ENCODE results near the gene SETD7.
A peak's percentile ranks its signal among the peaks of the same experiment; 100 is the strongest.

Gene SETD7

DNA sequence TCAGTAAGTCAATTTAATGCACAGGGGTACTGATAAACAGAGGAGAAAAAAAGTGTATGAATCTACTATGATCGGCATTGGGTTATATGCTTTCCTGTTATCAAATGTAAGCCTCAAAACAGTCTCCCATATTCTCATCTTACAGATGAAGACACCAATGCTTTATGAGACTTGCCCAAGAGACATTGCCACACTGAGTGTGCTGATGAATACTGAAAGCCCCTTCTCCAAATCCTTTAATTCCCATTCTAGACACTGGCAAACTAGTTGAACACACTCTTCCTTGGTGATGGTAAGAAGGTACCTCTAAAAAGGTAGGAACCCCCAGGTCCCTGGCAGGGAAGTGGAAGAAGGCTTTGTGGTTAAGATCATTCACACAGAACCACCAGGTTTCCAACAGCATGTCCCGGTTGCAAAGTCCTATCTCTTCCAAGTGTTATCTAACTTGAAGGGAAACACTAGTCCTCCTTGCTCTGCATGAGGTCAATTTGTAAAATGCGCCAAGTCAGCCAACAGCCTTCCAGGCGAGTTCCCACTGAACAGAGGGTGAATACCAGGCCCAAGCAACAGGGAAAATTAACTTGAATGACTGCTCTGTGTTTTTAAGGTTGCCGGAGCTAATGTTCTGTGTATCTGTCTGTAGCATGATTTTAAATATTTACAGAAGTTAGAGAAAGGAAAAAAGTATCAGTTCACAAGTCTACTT, 5.1 kb downstream of the SETD7 start:
- DNase-seq (ENCODE audit: low read depth), result no peak

DNA sequence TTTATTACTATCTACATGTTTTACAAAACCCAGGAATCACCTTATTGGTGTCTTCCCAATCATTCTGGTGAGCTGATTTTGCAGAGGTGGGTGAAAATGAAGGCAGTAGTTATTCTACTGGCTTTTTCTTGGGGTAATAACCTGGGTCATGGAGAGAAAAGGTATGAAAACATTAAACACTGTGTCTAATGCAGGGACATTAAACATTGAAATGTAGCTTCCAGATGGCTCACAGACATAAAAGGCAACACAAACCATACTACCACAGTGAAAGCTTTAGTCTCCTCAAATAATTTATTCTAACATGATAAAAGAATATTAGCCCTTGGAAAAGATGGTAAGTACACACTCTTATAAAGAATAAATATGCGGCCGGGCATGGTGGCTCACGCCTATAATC, 8.0 kb downstream of the SETD7 start:
- no peak for DNase-seq (ENCODE audit: low read depth)

DNA sequence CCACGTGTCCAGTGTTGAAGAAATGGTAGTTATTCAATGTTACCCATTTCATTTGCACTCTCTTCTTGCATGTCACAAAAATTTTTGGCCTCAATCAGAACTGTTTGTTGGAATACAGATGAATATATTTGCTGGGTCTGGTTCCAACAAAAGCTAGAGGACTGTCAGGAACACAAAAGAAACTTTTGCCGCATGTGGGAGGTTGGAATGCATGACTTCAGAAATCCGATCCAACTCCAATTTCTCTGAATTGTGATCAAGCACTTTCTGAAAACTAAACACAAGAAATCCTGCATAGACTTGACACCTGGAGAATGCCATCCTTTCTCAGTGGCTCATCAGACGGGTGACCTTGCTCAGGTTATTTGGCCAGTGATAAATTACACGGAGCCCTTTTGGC, 15.4 kb downstream of the SETD7 start:
- DNase-seq (ENCODE audit: low read depth), result no peak

DNA sequence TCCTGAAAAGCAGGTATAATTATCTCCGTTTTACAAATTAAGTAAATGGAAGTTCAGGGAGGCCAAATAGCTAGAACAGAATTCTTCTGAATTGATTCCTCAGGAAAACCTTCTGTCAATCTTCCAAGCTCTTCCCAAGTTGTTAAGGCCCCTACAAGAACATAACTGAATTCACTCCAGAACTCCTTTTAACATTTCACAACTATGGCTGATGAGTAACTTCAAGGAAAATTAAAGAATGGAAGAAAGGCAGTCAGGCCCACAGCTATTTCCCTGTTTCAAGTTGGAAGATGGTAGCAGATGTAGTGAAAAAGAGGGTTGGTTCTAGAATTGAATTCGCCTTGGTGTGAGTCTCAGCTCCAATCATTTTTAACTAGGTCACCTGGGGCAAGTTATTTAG, 15.9 kb downstream of the SETD7 start:
- DNase-seq (ENCODE audit: low read depth), result no peak

DNA sequence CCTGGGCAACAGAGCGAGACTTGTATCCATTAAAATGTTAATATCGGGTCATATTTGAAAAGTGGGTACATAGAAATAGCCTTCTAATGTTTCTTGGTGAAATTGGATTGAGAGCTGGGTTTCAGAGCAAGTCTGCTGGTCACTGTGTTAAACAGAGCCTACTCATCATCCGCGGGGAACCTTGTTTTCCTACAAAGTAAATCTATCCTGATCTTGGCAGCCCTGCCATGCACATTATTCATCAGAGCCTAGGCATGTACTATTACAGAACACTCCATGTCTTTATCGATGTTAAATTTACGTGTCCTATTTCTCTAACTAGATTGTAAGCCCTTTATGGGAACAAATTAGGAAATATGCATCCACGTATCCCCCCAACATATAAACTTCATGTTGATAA, 18.7 kb downstream of the SETD7 start:
- no peak for DNase-seq (ENCODE audit: low read depth)

DNA sequence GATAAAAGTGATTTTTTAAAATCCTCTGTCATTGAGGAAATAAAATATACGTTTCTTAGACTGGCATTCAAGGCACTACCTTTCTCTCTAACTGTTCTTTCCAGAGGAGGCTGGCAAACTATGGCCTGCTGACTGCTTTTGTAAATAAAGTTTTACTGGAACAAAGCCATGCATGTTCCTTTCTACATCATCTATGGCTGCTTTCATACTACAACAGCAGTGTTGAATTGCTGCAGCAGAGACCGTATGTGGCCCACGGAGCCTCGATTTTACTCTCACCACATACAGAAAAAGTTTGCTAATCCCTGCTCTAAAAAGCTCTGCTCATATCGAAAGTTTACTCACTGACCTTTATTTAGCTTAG, 20.2 kb downstream of the SETD7 start:
- no peak for DNase-seq (ENCODE audit: low read depth)

DNA sequence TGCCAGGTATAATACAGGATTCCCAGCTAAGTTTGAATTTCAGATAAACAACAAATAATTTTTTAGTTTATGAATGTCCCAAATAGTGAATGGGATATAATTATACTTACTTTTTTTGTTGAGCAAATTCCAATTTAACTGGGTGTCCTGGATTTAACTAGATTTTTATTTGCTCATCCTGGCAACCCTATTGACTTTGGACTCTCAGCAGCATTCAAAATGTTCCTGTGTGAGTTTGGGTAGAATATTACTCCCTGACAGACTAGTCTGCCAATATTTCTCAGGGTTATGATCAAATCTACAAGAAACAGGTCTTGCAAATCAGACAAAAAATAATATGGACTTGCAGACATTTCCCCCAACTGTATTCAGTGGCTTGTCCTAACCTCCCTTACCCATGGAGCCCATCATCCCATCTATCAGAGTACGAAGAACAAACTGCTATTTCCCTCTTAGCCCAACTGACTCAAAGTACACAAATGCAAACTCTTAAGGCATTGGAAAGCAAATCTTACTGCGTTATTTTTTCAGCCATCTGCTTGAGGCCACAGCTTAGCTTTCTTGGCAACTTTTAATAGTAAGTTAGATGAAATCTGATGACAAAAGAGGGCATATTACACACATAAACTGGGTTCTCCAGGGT, 20.7 kb downstream of the SETD7 start:
- DNase-seq (ENCODE audit: low read depth), result no peak

DNA sequence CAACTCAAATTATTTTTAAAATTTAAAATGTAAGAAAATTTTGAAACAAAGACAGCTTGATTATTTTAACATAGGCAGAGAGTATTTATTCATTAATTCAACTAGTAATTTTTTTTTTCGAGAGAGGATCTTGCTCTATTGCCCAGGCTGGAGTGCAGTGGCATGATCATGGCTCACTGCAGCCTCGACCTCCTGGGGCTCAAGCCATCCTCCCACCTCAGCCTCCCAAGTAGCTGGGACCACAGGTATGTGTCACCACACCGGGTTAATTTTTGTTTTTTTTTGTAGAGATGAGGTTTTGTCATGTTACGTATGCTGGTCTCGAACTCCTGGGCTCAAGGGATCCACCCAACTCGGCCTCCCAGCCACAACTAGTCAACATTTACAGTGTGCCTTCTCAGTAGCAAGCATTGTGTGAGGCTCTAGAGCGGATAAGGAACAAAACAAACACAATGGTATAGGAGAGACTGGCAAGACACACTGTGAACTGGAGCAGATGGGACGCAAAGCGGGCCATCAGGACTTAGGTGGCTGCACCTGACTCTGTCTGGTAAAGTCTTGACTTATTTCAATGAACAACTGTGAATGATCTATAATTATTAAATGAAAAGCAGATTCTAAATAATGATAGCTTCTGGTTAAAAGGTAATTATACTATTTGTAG, 21.6 kb downstream of the SETD7 start:
- DNase-seq (ENCODE audit: low read depth), result no peak

DNA sequence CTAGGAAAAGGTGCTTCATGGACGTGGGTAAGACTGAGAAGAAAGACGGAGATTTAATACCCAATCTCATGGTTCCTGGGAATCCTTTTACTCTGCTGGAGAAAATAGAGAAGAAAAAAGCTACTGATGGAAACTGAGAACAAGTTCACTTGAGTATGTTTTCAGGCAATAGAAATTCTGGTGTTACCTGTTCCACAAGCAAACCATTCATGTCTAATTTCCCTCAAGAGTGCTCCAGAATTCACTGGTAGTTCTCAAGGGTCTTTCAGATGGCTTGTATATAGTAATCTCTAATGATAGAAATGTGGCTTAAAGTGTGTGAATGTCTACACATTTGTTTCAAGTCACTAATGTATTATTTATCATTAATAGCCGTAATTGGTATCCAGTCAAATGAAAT, 22.5 kb downstream of the SETD7 start:
- DNase-seq (ENCODE audit: low read depth), result no peak

DNA sequence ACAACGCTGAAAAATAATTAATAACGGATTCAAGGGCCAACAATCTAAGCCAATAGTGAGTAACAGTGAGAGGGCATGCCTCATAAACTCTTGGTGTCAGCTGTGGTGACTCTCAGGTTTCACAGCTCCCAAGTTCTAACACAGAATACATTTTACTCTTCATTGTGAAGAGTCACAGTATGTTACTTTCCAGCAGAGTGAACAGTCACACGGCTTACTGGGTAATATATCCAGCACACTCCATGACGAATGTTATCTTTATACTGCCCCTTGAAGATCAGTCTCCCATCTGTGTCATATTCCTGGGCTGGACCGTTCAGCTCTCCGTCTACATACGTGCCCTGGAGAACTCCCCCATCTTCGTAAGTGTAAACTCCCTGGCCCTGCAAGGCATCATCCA, 23.1 kb downstream of the SETD7 start:
- no peak for DNase-seq (ENCODE audit: low read depth)

DNA sequence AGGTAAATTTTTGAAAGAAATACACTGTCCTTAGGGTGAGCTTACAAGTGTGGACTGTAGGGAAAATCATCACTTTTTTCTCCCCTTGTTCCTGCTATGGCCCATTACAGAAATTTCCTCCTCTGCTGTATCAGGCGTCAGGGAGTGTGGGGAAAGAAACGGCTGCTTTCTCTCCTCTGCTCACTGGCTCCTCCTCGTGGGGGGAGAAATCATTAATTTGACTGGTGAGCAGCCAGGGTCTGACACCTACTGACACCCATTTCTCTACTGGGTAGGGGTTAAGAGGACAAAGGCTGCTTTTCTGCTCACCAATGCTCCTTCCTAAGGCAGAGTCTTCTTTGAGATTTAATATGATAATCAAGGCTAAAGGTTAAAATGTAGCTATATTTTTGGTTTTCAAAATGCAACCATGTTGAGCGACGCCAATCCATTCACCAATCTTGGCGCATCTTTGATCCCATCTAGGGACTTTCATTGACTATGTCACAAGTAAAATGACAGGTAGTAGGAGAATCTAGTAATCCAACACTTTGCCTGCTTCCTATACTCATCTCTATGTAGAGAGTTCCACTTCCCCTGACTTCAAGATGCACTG, 25.1 kb downstream of the SETD7 start:
- DNase-seq (ENCODE audit: low read depth), result peak; percentile 28

DNA sequence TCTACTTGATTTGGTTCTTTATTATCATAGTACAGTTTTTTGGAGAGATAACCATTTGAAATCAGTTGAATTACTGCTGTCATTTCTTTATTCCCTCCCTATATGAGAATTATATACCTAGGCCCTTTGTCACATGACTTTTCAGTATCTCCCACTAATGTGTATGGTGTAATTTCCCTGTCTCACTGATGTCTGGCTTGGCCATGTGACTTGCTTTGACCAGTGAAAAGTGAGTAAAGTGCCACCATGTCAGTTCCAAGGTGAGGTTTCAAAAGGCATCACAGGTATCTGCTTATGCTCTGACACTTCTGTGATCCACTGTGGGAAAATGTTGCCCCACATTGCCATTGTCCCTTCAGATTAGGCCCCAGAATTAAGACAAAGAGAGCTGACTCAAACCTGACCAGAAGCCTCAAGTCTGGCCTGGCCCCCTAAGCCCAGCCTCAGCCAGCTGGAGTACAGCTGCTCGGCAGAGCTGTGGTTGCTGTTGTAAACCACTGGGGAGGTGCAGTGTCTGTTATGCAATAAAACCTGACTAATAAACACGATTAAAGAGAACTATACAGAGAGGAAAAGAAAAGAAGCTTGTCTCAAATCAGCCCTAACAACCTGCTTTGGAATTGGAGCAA, 27.5 kb downstream of the SETD7 start:
- peak; percentile 6 for DNase-seq (ENCODE audit: low read depth)

DNA sequence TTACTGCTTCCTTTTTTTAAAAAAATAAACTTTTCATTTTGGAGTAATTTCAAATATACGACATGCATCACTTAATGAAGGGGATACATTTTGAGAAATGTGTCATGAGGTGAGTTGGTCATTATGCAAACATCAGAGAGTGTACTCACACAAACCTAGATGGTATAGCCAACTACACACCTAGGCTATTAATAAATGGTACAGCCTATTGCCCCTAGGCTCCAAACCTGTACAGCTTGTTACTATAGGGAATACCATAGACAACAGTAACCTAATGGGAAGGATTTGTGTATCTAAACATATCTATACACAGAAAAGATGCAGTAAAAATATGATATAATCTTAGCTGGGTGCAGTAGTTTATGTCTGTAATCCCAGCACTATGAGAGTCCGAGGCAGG, 29.1 kb downstream of the SETD7 start:
- DNase-seq (ENCODE audit: low read depth), result no peak

DNA sequence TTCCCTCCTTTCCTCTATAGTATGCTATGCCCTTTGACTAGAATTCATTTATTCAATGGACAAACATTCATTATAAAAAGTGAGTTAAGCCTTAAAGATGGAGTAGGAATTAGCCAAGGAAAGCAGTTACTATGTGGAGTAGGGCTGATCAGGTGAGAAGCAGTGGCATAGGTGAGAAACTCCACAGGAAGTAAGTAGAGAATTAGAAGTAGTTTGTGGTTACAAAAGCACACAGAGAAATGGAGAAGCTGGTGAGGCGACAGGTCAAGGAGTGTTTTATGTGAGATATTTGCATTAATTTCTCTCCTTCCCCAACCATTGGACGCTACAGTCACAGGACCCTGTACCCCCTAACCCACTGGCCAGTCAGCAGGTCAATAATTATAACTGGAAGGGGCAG, 30.6 kb downstream of the SETD7 start:
- no peak for DNase-seq (ENCODE audit: low read depth)

DNA sequence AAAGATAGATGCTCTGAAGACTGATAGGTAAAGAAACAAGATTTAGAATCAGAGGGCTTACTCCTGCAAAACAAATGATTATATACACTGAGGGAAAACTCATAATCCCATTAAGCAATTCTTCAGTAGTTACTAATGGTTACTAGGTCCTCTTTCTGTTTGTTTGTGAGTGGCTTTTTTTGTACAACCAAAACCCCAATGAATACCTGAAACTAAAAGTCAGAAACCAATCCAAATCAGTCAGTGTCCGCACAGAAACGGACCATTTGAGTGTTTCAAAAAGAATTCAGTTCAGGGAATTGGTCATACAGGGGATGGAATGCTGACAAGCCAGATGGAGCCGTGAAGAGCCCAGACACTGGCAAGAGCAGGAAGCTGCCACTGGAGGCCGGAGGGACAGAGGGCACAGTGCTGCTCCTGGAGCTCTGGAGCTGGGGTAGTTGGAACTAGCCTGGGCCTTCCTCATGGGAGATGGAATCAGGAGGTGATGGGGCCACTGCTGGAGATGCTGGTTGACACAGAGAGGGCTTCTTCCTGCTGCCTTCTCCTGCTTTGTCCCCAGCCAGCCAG, 31.9 kb downstream of the SETD7 start:
- DNase-seq (ENCODE audit: low read depth), result no peak

DNA sequence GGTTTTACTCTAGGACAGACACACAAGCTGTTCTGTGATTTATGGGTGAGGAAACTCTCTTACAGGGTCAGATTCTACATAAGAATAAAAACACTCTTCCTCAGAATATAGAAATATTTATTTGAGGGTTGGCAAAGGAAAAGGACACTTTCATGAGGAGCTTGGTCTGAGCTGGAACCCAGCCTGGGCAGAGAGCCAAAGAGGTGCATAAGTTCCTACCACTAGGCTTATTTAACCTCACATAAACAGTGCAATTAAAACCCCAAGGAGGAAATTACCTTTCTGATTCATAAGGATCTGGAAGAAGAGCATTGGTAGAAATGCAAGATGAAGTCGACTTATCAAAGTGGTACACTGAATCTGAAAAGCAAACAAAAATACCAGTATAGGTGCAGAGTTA, 32.9 kb downstream of the SETD7 start:
- DNase-seq (ENCODE audit: low read depth), result no peak

DNA sequence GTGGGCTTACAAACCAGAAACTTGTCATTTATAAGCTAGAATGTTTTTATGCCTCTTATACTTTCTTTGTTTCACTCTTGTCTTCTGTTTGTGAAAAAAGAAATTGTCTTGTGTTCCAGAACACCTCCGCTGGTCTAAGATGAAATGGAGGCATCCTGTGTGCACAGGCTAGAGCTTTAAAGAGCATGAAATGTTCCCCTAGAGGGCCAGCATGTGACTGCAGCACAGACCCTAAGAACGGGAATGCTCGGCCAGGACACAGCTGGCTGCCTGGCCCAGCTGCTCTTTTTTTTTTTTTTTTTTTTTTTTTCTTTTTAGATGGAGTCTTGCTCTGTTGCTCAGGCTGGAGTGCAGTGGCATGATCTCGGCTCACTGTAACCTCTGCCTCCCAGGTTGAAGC, 33.6 kb downstream of the SETD7 start:
- DNase-seq (ENCODE audit: low read depth), result no peak

DNA sequence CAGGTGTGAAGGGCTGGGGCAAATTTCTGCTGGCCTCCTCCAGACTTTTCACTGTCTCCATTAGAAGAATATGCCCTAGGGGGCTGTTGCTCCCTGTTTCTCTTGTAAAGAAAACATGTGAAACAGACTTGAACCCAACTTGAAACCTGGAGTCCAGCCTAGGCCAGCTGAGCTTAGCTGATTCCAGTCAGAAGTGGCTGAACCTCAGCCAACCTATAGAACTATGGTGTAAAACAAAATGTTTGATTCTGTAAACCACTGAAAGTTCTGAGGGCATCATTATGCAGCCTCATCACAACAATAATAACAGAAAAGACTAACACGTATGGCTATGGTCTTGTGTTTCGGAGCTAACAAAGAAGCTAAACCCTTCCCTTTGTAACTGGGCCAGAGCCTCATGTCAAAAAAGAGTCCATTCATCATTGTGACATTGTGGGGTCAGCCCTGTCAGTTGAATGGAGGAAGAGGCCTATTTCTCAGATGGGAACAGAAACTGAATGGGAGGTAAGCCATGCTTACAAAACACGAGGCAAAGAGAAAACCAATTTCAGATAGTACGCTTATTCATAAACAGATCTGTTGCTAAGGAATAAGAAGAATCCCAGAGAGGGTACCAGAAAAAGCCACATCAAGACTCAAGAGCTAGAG, 34.1 kb downstream of the SETD7 start:
- no peak for DNase-seq (ENCODE audit: low read depth)

DNA sequence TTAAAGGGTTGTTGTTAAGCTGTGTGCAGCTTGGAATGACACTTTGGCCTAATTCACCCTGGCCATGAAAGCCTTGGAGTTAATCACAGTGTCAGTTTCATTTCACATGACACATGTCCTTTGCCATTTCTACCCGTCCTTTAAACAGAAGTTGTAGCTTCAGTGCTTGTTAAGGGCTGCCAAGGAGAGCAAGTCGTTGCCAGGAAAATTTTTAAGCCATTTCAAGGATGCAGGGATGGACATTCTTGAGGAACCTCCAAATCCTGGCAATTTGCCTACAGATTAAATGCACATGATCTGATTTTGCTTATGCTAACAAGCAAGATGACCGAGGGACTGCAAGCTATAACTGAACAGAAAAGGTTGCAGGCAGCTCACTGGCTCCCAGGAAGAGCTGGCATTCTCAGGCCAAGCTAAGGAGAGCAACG, 40.5 kb downstream of the SETD7 start:
- DNase-seq (ENCODE audit: low read depth), result no peak

DNA sequence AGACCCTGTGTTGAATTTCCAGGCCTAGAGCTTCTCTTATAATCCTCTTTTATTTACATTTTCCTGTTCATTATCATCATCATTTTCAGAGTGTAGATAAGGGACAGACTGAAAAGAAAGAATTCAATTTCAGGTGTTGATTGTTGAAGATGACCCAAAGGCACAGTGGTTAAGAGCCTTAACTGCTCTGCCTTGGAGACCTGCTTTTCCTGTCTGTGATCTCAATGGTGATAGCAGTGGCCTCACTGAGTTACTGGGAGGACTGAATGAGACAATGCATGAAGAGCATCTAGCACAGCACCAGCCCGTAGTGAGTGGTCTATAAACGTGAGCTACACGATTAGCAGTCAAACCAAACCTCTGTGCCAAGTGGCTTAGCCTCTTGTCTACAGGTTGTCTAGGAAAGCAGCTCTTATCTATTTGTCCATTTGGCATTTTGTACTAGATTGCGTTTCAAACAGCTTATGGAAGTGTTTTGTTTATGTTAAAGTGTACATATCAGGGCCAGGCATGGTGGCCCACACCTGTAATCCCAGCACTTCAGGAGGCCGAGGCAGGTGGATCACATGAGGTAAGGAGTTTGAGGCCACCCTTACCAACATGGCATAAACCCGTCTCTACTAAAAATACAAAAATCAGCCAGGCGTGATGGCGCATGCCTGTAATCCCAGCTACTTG, 41.5 kb downstream of the SETD7 start:
- DNase-seq (ENCODE audit: low read depth), result no peak

DNA sequence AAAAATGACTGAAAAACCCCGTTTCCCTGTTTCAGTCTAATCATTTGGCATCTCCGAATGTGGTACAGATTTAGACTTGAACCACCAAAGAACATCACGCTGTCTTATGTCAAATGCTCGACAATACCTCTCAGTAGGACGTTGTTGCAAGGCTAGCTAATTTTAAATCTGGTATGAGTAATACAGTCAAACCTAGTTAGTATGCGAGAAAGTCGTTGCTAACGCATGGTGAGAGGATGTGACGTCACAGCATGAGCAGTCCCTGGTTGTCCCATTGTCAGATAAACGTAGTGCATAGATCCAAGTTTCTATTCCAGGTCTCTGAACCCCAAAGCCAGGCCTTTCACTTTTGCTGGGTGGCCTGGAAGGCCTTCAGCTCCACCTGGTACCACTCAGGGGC, 44.7 kb downstream of the SETD7 start:
- DNase-seq (ENCODE audit: low read depth), result no peak
